Liver (tissue), 3 donors: ENCODE measurements around the gene MAP3K4.

Source experiments
- ATF3 ChIP-seq: IDR thresholded peaks from 2 replicates; pipeline ENCODE4 v1.6.1; 2016; ENCODE audit warnings: antibody characterized with exemption
- CTCF ChIP-seq: fragments of 150-350 bp; IDR thresholded peaks from 2 replicates; pipeline ENCODE4 v1.5.1; 2017; ENCODE audit warnings: improper control_type of control experiment, low read depth, low read length; ENCODE audit not compliant: missing input control
- donor health status: healthy.
- donor health status: healthy.

- TF ChIP-seq CTCF (no peak), ATF3 (no peak)
These were observed 25.7 kb upstream of the MAP3K4 start for GRCh38 chr6:160965893-160966292.
